DMS53 (cell line): Measurements from ENCODE around the gene SLC29A3.

Experiments
- DNase-seq: peaks from one replicate; lab custom pipeline; 2025; lab: John Stamatoyannopoulos, UW

Gene SLC29A3

GRCh38 chr10:71369602-71370001, 50.5 kb downstream of the SLC29A3 start:
- no peak for DNase-seq

- DNase-seq = no peak
Measured at GRCh38 chr10:71370031-71370430, 51.0 kb downstream of the SLC29A3 start.

- DNase-seq = no peak
Measured at GRCh38 chr10:71371750-71372166, 52.7 kb downstream of the SLC29A3 start.

GRCh38 chr10:71372882-71373495, 53.9 kb downstream of the SLC29A3 start:
- no peak for DNase-seq

GRCh38 chr10:71374481-71375233, 55.6 kb downstream of the SLC29A3 start:
- DNase-seq = no peak

- no peak for DNase-seq
Measured at GRCh38 chr10:71375952-71376351, 56.9 kb downstream of the SLC29A3 start.

GRCh38 chr10:71378336-71379117, 59.5 kb downstream of the SLC29A3 start:
- DNase-seq = no peak

- DNase-seq = no peak
Measured at GRCh38 chr10:71379118-71379766, 60.2 kb downstream of the SLC29A3 start.

GRCh38 chr10:71380841-71381240, 61.8 kb downstream of the SLC29A3 start:
- DNase-seq = no peak

GRCh38 chr10:71381611-71382010, 62.6 kb downstream of the SLC29A3 start:
- no peak for DNase-seq

- no peak for DNase-seq
Measured at GRCh38 chr10:71382028-71382427, 63.0 kb downstream of the SLC29A3 start.

- no peak for DNase-seq
Measured at GRCh38 chr10:71382757-71383156, 63.7 kb downstream of the SLC29A3 start.

- DNase-seq = peak; percentile 70
Measured at GRCh38 chr10:71383972-71384687, 65.1 kb downstream of the SLC29A3 start.

GRCh38 chr10:71388171-71388570, 69.1 kb downstream of the SLC29A3 start:
- DNase-seq = no peak

GRCh38 chr10:71388583-71389310, 69.7 kb downstream of the SLC29A3 start:
- DNase-seq = no peak

GRCh38 chr10:71389768-71390460, 70.9 kb downstream of the SLC29A3 start:
- no peak for DNase-seq

GRCh38 chr10:71390461-71390835, 71.4 kb downstream of the SLC29A3 start:
- DNase-seq = no peak

GRCh38 chr10:71390921-71391690, 72.0 kb downstream of the SLC29A3 start:
- DNase-seq = no peak

- DNase-seq = peak; percentile 21
Measured at GRCh38 chr10:71391701-71392100, 72.6 kb downstream of the SLC29A3 start.

- no peak for DNase-seq
Measured at GRCh38 chr10:71392292-71392691, 73.2 kb downstream of the SLC29A3 start.
